Karpas-422 (cell line): Measurements from ENCODE around the gene LRRC74B. TPM values are rescaled to one million over a fixed set of nuclear protein-coding genes. Genes with fewer than 3 reads are reported as not detected.
A peak's percentile ranks its signal among the peaks of the same experiment; 100 is the strongest.

Experiments
- DNase-seq: peaks from one replicate; pipeline ENCODE4 v3.0.0-alpha.2; 2015
- H2AFZ ChIP-seq: fragments of 200-600 bp; sonication (generic); 2 replicates; pipeline ENCODE4 v1.6.1; 2014; ENCODE audit warnings: antibody characterized with exemption, low read length, mixed read lengths
- H3K27ac ChIP-seq: fragments of 200-600 bp; sonication (generic); 2 replicates; pipeline ENCODE4 v1.5.1; 2014; ENCODE audit warnings: mild to moderate bottlenecking, low read length, moderate library complexity
- H3K27me3 ChIP-seq: fragments of 200-600 bp; sonication (generic); 2 replicates; pipeline ENCODE4 v1.6.1; 2014; ENCODE audit warnings: low read length, mixed read lengths
- H3K36me3 ChIP-seq: fragments of 200-600 bp; sonication (generic); 2 replicates; pipeline ENCODE4 v1.6.1; 2014; ENCODE audit warnings: low read length, mixed read lengths; ENCODE audit not compliant: insufficient read depth
- H3K4me1 ChIP-seq: fragments of 200-600 bp; sonication (generic); 2 replicates; pipeline ENCODE4 v1.6.1; 2014; ENCODE audit warnings: mild to moderate bottlenecking, low read length, mixed read lengths
- H3K4me2 ChIP-seq: fragments of 200-600 bp; sonication (generic); 2 replicates; pipeline ENCODE4 v1.6.1; 2014; ENCODE audit warnings: low read length, low read depth, mild to moderate bottlenecking; ENCODE audit not compliant: poor library complexity, severe bottlenecking
- H3K4me3 ChIP-seq: fragments of 200-600 bp; sonication (generic); 2 replicates; pipeline ENCODE4 v1.5.1; 2014; ENCODE audit warnings: mild to moderate bottlenecking, antibody characterized with exemption, low read length, mixed read lengths
- H3K79me2 ChIP-seq: fragments of 200-600 bp; sonication (generic); 2 replicates; pipeline ENCODE4 v1.6.1; 2014; ENCODE audit warnings: mild to moderate bottlenecking, low read length, mixed read lengths
- H3K9ac ChIP-seq: fragments of 200-600 bp; sonication (generic); 2 replicates; pipeline ENCODE4 v1.6.0; 2014; ENCODE audit warnings: low read length
- H3K9me2 ChIP-seq: fragments of 200-600 bp; sonication (generic), shearing (Covaris generic); replicated peaks from 2 replicates; pipeline ENCODE4 v1.6.0; 2014; ENCODE audit warnings: mild to moderate bottlenecking, low read length, moderate library complexity; ENCODE audit not compliant: insufficient read depth
- H3K9me3 ChIP-seq: fragments of 300-700, 200-600 bp; sonication (generic); 2 replicates; pipeline ENCODE4 v1.6.1; 2014; ENCODE audit warnings: low read length, mixed read lengths
- H4K20me1 ChIP-seq: fragments of 200-600 bp; sonication (generic); 2 replicates; pipeline ENCODE4 v1.6.1; 2014; ENCODE audit warnings: mild to moderate bottlenecking, antibody characterized with exemption, low read length, low read depth; ENCODE audit not compliant: insufficient read depth
- total RNA-seq: library from RNA; depleted of rRNA; stranded (reverse); fragments of >200 nt; shearing (Covaris generic); gene quantifications from 2 replicates; pipeline ENCODE4 v1.2.3, GENCODE V29; 2014; ENCODE audit warnings: low replicate concordance

LRRC74B gene
- total RNA-seq, 1 experiment from 2014 or later: not detected

DNA sequence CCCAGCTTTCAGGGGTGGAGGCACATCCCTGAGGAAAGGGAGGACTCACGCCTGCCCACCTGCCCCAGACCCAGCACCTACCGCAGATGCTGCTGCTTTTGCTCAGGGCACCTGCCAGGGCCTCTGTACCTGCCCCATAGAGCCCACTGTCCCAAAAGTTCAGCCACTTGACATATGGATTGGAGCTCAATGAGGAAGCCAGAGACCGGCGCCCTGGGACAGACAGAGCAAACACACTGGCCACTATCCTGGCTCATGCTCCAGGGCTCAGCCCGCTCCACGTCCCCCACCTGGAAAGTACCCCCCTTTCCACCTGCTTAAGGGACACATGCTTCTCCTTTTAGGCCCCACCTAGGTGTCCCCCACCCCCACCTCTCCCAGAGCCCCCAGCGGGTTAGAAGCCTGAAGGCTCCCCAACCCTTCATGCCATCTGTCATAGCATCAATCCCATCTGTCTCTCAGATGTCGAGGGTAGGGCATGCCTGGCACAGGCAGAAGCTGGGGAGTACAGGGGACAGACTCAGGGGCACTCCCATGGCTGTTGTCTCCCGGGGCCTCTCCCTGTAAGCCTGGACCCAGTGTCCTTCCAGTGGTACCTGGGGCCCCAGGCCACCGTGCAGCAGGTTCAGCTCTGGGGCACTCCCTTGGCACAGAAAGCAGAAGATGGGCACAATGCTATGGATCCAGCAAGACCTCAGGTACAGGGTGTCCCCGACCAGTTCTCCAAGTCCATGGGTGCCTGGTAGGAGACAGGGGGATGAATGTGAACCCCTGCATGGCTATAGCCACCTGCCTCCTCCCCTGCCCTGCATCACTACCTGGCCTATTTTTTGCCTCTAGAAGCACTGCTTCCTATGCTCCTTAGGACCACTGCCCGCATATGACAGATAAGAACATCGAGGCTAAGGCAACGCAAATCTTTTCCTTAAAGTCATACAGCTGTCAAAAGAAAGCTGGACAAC lies 33.0 kb upstream of the LRRC74B start:
- H3K36me3 ChIP-seq: no peaks in the 10 kb centered on the region
- no peak overlapping the region for H2AFZ ChIP-seq
- H3K9me2 ChIP-seq: no peaks in the 10 kb centered on the region
- peaks cover 25% of the 10 kb centered on the region for H3K4me1 ChIP-seq
- H3K9ac ChIP-seq: 0 out of 2 replicates have a peak overlapping the region, but pooled peaks have one; percentile 70
- no peak overlapping the region for H3K4me2 ChIP-seq
- H3K27me3 ChIP-seq: no peaks in the 10 kb centered on the region
- no peak overlapping the region for H3K27ac ChIP-seq
- no peaks in the 10 kb centered on the region for H3K79me2 ChIP-seq
- H4K20me1 ChIP-seq: no peaks in the 10 kb centered on the region
- DNase-seq: no peak
- no peak overlapping the region for H3K4me3 ChIP-seq
- H3K9me3 ChIP-seq: no peaks in the 10 kb centered on the region

DNA sequence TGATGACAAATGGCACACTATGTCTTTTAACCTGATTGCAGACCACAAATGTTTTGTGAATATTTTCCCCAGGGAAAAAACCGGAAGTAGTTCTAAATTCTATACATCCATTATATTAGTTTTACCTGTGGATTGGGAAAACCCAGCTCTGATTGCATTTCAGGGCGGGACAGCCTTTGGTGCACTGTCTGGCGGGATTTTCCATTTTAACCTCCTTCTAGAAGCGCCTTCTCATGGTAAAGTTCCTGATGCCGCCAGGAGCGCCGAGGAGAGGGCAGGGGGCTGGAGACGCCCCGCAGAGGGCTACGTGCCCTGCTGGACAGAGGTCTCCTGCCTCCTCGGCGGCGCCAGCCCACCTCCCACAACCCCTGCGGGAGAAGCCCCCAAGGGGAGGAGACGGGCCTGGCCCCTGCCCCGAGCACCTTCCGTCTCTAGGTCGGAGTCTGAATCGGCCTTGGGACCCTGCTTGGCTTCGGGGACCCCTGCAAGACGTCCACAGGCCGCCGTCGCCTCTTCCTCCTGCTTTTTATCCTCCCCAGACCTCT lies 32.0 kb upstream of the LRRC74B start:
- no peak for DNase-seq
- Histone ChIP-seq H3K27me3 (no peaks in the 10 kb centered on the region), H3K4me3 (peak overlapping the region; percentile 68), H3K4me1 (peaks cover 25% of the 10 kb centered on the region), H3K36me3 (no peaks in the 10 kb centered on the region), H2AFZ (0 out of 2 replicates have a peak overlapping the region, but pooled peaks have one; percentile 15), H3K79me2 (no peaks in the 10 kb centered on the region), H3K9ac (peak overlapping the region; percentile 70), H3K9me2 (no peaks in the 10 kb centered on the region), H3K9me3 (no peaks in the 10 kb centered on the region), H3K27ac (no peak overlapping the region), H3K4me2 (peak overlapping the region; percentile 82), H4K20me1 (no peaks in the 10 kb centered on the region)

DNA sequence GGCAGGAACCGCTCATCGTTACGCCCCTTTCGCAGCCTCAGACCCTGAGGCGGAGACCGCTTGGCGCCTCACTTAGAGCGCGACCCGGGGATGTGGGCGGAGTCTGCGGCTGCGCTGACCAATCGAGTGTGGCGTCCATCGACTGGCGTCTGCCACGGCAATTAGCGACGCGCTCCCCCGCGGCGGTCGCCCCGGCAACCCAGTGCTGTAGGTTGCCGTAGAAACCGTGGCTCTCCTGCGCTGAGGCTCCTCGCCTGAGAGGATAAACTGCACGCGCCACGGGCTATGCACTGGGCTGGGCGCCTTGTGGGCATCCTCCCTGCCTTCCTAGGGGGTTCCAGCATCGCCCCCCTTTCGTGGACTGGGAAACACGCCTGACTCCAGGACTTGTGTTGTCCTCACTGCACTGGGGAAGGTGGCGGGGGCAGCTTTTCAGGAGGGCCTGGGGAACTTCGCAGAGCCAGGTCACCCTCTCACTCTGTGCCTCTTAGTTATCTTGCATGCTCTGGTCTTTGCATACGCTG lies 31.5 kb upstream of the LRRC74B start:
- Histone ChIP-seq H3K9me3 (no peaks in the 10 kb centered on the region), H3K9ac (peak overlapping the region; percentile 70), H3K4me3 (peak overlapping the region; percentile 68), H3K4me1 (peaks cover 25% of the 10 kb centered on the region), H3K36me3 (no peaks in the 10 kb centered on the region), H3K9me2 (no peaks in the 10 kb centered on the region), H3K27ac (peak overlapping the region; percentile 53), H4K20me1 (no peaks in the 10 kb centered on the region), H3K79me2 (no peaks in the 10 kb centered on the region), H3K27me3 (no peaks in the 10 kb centered on the region), H2AFZ (peak overlapping the region; percentile 55; the same call in 1 of the 2 replicates), H3K4me2 (peak overlapping the region; percentile 82)
- DNase-seq: peak; percentile 98

DNA sequence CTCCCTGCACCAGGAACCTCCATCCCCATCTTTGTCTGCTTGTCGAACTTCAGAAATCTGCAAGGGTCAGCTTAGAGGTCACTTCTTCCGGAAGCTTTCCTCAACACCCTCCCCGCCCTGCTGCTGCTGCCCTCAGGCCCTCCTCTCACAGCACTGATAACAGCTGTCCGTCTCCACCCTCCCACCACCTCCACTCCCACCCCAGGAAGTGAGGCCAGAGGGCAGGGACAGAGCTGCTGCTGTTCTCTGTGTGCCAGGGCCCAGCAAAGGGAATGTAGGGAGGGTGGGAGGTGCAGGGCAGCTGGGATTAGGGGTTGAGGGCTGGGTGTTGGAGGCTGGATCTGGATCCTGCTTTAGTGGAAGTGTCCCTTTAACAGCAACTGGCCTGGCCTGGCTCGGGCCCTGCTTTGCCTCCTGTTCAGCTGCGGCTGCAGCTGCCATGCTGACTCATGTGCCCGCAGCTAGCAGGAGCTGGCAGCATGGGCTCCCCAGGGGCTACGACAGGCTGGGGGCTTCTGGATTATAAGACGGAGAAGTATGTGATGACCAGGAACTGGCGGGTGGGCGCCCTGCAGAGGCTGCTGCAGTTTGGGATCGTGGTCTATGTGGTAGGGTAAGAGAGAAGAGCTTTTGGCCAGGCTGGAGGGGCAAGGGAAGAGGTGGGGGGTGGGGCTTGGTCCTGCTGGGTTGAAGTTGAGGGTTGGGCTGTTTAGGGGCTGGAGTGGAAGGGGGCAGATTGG lies 30.9 kb upstream of the LRRC74B start, which contains the start of gene P2RX6:
P2RX6 (plus strand) TSS at position 440 of the 740 bp plus-strand sequence; CDS start at position 450, 10 bp downstream.
- H2AFZ ChIP-seq: peak within 1 kb of the TSS; percentile 55
- H3K4me1 ChIP-seq: peaks cover 25% of the 10 kb centered on the region
- H3K4me2 ChIP-seq: peak within 1 kb of the TSS; percentile 82
- no peaks in the 10 kb centered on the region for H3K36me3 ChIP-seq
- peak within 1 kb of the TSS; percentile 70 for H3K9ac ChIP-seq
- no peaks in the 10 kb centered on the region for H4K20me1 ChIP-seq
- peak within 1 kb of the TSS; percentile 53 for H3K27ac ChIP-seq
- no peaks in the 10 kb centered on the region for H3K79me2 ChIP-seq
- no peaks in the 10 kb centered on the region for H3K9me3 ChIP-seq
- no peaks in the 10 kb centered on the region for H3K27me3 ChIP-seq
- DNase-seq: peak; percentile 60
- H3K9me2 ChIP-seq: no peaks in the 10 kb centered on the region
- peak within 1 kb of the TSS; percentile 68 for H3K4me3 ChIP-seq

DNA sequence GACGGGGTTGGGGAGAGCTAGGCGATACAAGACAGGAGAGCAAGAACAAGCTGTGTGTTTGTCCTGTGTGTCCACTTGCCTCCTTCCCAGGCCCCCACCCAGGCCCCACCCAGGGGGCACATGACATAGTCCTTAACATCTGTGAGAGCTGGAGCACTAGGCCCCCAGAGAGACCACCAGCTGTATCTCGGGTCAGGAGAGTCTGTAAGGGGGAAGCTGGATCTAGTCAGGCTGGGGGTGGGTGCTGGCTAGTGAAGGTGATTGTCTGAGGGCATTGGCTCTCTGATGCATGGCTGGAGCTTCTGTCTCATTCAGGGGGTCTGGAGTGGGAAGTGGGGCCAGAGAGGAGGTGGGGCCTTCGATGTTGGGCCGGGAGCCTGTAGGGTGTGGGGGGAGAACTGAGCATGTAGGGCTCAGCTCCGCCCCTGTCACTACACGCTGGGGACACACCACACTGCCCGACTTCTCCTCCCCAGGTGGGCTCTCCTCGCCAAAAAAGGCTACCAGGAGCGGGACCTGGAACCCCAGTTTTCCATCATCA lies 30.2 kb upstream of the LRRC74B start:
- Histone ChIP-seq H3K4me1 (peaks cover 25% of the 10 kb centered on the region), H3K27me3 (no peaks in the 10 kb centered on the region), H2AFZ (peak overlapping the region; percentile 55; the same call in 1 of the 2 replicates), H3K9me2 (no peaks in the 10 kb centered on the region), H3K4me2 (peak overlapping the region; percentile 82), H3K9ac (peak overlapping the region; percentile 61), H3K79me2 (no peaks in the 10 kb centered on the region), H3K27ac (peak overlapping the region; percentile 53; the same call in 1 of the 2 replicates), H3K4me3 (peak overlapping the region; percentile 68; the same call in 1 of the 2 replicates), H4K20me1 (no peaks in the 10 kb centered on the region), H3K9me3 (no peaks in the 10 kb centered on the region), H3K36me3 (no peaks in the 10 kb centered on the region)
- DNase-seq: no peak

DNA sequence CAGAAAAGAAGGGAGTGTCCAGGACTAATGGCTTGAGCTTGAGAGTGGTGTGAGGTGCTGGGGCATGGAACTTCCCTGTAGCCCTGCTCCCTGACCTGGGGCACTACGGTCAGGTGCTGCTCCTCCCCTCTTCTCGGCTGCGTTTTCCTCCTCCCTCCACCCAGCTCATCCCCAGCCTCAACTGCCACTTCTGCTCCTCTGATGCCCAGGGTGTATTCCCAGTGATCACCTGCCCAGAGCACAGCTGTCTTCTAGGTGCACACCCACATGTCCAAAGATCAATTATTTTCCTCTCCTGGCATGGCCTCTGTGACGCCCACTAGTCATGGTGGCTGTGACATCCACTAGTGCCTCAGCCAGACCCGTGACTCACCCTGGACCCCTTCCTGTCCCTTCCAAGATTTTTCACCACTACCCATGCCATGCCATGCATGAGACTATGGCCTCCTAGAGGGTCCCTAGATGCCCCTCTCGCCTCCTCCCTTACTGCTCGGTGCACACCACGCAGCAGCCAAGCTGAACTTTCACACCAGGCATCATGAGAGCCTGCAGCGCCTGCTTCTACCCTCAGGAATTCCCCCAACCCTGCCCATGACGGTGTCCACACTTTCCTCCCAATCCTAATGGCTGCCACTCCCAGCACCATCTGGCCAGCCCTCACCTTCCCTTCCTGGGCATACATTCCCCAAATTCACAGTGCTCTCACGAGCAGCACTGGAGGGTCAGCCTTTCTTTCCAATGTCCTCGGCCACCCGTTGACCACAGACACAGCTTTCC lies 28.9 kb upstream of the LRRC74B start:
- Histone ChIP-seq H3K9me3 (no peaks in the 10 kb centered on the region), H3K4me1 (peaks cover 25% of the 10 kb centered on the region), H3K4me2 (no peak overlapping the region), H3K36me3 (no peaks in the 10 kb centered on the region), H3K9ac (no peak overlapping the region), H3K9me2 (no peaks in the 10 kb centered on the region), H3K27me3 (no peaks in the 10 kb centered on the region), H3K27ac (no peak overlapping the region), H4K20me1 (no peaks in the 10 kb centered on the region), H2AFZ (no peak overlapping the region), H3K4me3 (no peak overlapping the region), H3K79me2 (no peaks in the 10 kb centered on the region)
- no peak for DNase-seq

DNA sequence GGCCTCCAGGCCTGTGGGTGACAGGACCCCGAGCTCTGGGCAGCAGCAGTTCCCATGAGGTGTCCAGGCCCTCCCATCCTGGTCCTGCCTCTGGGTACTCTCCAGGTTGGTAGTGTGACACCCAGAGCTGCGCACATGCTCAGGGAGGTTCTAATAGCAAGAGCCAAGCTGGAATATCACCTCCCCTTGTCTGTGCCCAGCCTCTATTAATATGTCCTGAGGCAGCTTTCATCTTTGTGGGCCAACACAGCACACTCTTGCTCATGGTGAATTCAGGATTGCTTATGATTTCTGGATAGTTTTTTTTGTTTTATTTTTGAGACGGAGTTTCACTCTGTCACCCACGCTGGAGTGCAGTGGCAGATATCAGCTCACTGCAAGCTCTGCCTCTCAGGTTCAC lies 27.4 kb upstream of the LRRC74B start:
- Histone ChIP-seq H3K36me3 (no peaks in the 10 kb centered on the region), H3K9me3 (no peaks in the 10 kb centered on the region), H3K27ac (no peak overlapping the region), H2AFZ (no peak overlapping the region), H3K4me2 (no peak overlapping the region), H3K4me1 (peaks cover 23% of the 10 kb centered on the region), H3K79me2 (no peaks in the 10 kb centered on the region), H4K20me1 (no peaks in the 10 kb centered on the region), H3K9me2 (no peaks in the 10 kb centered on the region), H3K27me3 (no peaks in the 10 kb centered on the region), H3K4me3 (no peak overlapping the region), H3K9ac (no peak overlapping the region)
- DNase-seq: no peak
